ENCODE data around the gene APLP2. TPM values are rescaled to one million over a fixed set of nuclear protein-coding genes. Genes with fewer than 3 reads are reported as not detected.

APLP2 gene
- total and polyA plus RNA-seq, 2 of the 4 experiments (the other 2 are of a cell fraction), result 127 to 235 TPM

GRCh38 chr11:130118165-130118564, 48.5 kb downstream of the APLP2 start:
- peaks cover 18% of the 10 kb centered on the region for H4K20me1 ChIP-seq (ENCODE audit: insufficient read depth, low read length)
- no peak for TF ChIP-seq MXI1 (IDR thresholded peaks at IDR 0.05; ENCODE audit: borderline replicate concordance, low read depth, low read length)
- TF ChIP-seq USF2 (IDR thresholded peaks at IDR 0.05; ENCODE audit: low read depth, low read length), result no peak
- TF ChIP-seq MAFK (IDR thresholded peaks at IDR 0.05; ENCODE audit: low read depth, low read length), result no peak
- no peak for TF ChIP-seq NFE2L2 (IDR thresholded peaks at IDR 0.05; ENCODE audit: low read depth, low read length)
- TF ChIP-seq CTCF (conservative IDR thresholded peaks at IDR 0.05; ENCODE audit: low read depth, low read length), result no peak

More at GRCh38 chr11:130118165-130118564, 48.5 kb downstream of the APLP2 start:
- no peak for DNase-seq
- Histone ChIP-seq H3K79me1 (ENCODE audit: low read depth in 1 of 2, low read length in 2 of 2) (peaks cover 6 to 19% of the 10 kb centered on the region in 2 experiments; a peak in 2 of 4 replicates), H2BK5ac (ENCODE audit: low read depth, low read length, poor library complexity, severe bottlenecking) (no peak overlapping the region), H3K56ac (ENCODE audit: extremely low read depth, insufficient read depth, low read length) (no peak overlapping the region), H4K91ac (ENCODE audit: insufficient read depth, low read depth, low read length) (no peak overlapping the region), H3K18ac (ENCODE audit: low read depth, low read length) (no peak overlapping the region), H2AK5ac (ENCODE audit: low read depth, low read length) (no peak overlapping the region), H3K14ac (replicated peaks; ENCODE audit: low read depth, low read length) (no peak overlapping the region), H4K8ac (ENCODE audit: low read depth in 2 of 2, low read length in 2 of 2) (no peak overlapping the region), H2BK120ac (ENCODE audit: low read depth, low read length) (no peak overlapping the region), H3K9me3 (ENCODE audit: control insufficient read depth, insufficient read depth, low read length) (no peaks in the 10 kb centered on the region), H3K4me3 (ENCODE audit: insufficient read depth, low read depth, low read length) (no peak overlapping the region), H3K9me1 (ENCODE audit: insufficient read depth, low read length) (peaks cover 6% of the 10 kb centered on the region), H3K27me3 (ENCODE audit: control insufficient read depth, insufficient read depth, low read length) (no peaks in the 10 kb centered on the region; the same call in none of the 2 replicates), H2AK9ac (replicated peaks; ENCODE audit: low read depth, low read length, poor library complexity) (no peak overlapping the region), H3K9ac (ENCODE audit: low read depth, low read length) (no peak overlapping the region), H3K4ac (ENCODE audit: low read depth, low read length) (no peak overlapping the region), H3K4me1 (ENCODE audit: control insufficient read depth, insufficient read depth, low read length) (0 out of 2 replicates have a peak, but pooled peaks cover 2% of the 10 kb centered on the region), H2BK20ac (ENCODE audit: low read depth, low read length) (no peak overlapping the region), H3K23ac (ENCODE audit: low read depth, low read length) (no peak overlapping the region), H3K36me3 (ENCODE audit: control insufficient read depth, insufficient read depth, low read length) (peaks cover 18% of the 10 kb centered on the region), H4K5ac (ENCODE audit: low read depth, low read length) (no peak overlapping the region), H2AFZ (replicated peaks; ENCODE audit: low read length, poor library complexity) (no peak overlapping the region), H2BK15ac (ENCODE audit: low read depth, low read length) (no peak overlapping the region), H3K4me2 (ENCODE audit: low read depth, low read length) (no peak overlapping the region), H3K27ac (ENCODE audit: insufficient read depth, low read length) (no peak overlapping the region)
- WGBS, 2 experiments (ENCODE audit: extremely low coverage in 2 of 2, insufficient read length in 1 of 2), result no CpG with 5 or more reads among the region's 2 CpGs
- no peak for ATAC-seq (ENCODE audit: low read depth)
- intact Hi-C loops (cut with micrococcal nuclease) (loop anchor here (5.0 kb wide), 1 partner anchor 41 kb away; no protein-coding TSS in a partner anchor), in situ Hi-C loops (cut with MboI; ENCODE audit: low sequenced_read_pairs) (no loop called here), dilution Hi-C loops (cut with HindIII; ENCODE audit: low sequenced_read_pairs, unreplicated experiment) (no loop called here)
- POLR2A ChIA-PET (ENCODE audit: unreplicated experiment), result no interaction called here
- CTCF ChIA-PET, result interaction anchor here (1.0 kb wide), 1 partner anchor 201 kb away, joined by 3 read pairs; no protein-coding TSS in a partner anchor
- BruUV-seq (replicated peaks), result no TSS peak
